NCI-H1930 (cell line): ENCODE results near the gene AK4.
"Not testable (repeated sequence)": the region's sequence is repeated elsewhere in the genome, so short reads cannot be mapped to it uniquely, and the experiment has no call there.

Experiments
- DNase-seq, 2 experiments: peaks; one replicate each; lab custom pipeline; 2025; lab: John Stamatoyannopoulos, UW

AK4 gene

DNA sequence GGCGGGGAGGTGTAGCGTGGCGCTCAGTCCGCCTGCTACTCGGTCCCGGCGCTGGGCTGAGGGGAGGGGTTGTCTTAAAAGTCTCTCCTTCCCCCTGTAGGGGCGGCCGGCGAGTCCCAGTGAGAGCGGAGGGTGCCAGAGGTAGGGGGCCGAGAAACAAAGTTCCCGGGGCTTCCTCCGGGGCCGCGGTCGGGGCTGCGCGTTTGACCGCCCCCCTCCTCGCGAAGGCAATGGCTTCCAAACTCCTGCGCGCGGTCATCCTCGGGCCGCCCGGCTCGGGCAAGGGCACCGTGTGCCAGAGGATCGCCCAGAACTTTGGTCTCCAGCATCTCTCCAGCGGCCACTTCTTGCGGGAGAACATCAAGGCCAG, at the start of gene AK4:
Gene AK4, plus strand, starts transcription at position 26 of the 370 bp plus-strand sequence. Its CDS starts 205 bp downstream, at position 231.
- not testable (repeated sequence) for DNase-seq

DNA sequence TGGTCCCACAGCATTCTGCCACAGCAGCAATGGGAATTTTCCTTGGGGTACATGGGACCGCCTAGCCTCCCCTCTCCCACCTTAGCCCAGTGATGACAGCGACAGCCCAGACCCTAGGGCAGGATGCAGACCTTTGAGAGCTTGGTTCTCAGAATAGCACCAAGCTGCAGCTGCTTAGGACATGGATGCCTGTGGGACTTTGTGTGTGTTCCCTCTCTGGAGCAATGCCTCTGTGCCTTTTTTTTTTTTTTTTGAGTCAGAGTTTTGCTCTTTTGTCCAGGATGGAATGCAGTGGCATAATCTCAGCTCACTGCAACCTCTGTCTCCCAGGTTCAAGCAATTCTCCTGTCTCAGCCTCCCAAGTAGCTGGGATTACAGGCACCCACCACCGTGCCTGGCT, 44.2 kb upstream of the AK4 start:
- no peak for DNase-seq

DNA sequence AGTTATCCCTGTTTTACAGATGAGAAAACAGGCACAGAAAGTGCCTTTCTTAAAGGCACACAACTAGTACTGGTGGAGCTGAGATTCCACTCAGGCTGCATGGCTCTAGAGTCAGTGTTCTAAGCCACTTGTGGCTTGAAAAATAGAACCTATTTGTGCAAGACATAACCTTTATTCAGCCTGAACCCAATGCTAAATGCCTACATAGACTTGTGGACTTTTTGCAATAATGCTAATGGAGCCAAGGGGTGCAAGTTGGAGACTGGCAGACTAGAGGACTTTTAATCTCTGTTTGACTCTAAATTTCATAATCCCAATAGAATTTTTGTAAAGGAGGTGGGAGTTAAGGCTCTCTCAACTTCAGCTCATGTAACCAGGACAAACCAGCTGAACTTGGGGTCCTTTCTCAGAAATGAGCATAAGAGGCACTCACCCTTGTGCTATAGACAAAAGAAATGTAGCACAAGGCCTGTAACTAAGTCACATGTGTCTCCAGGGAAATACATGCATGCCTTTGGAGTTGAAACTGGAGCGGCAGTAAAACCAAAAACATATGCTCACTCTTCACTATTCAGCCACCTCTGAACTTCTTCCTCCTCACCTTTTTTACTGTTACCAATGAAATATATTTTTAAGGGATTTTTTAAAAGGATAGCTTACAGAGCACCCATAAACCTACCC, 43.0 kb upstream of the AK4 start:
- no peak for DNase-seq

DNA sequence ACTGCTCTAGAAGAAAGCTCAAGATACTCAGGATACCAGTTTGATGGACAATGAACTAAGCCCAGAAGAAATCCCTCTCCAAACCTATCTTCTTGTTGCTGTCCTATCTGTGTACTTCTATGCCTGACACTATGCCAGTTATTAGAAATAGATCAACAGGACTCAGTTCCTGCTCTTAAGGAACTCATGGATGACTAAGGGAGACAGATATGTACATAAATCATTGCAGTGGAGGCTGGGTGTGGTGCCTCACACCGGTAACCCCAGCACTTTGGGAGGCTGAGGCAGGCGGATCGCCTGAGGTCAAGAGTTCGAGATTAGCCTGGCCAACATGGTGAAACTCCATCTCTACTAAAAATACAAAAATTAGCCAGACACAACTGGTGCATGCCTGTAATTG, 42.4 kb upstream of the AK4 start:
- no peak for DNase-seq

DNA sequence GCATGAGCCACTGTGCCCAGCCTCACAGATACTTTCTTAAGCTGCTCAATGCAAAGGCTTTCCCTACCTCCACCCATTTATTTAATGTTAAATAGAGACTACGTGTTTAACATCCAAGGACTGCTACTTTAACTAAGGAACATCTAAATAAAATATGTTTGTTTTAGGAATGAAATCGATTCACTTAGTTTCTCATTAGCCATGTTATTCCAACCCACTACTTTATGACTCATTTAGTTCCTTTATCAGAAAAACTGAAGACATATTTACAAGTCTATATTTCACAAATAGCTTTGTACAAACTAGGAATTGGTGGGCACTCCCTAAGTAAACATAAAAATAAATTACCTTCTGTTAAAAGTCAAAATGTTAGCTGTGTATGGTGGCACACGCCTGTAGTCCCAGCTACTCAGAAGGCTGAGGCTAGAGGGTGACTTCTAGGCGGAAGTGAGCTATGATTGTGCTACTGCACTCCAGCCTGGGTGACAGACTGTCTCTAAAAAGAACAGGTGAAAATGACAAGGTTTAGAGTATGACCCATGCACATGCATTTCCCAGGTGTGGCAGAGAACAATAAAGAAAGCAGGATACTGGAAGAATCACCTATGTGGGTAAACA, 39.9 kb upstream of the AK4 start:
- no peak for DNase-seq

DNA sequence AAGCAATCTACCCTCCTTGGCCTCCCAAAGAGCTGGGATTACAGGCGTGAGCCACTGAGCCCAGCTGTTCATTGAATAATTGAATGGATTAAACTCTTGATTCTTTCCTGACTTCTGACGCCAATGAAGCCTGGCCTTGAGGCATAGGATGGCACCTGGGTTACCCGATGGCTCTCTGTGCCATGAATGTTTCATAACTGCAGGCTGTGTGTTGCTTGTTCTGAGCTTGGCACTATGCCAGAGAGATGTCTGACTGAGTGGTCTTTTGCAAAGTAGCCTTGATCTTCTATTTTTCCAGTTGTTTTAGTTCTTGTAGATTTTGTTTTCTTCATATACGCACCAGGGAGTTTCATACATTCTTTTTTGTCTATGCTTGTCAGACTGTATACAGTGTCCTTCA, 38.5 kb upstream of the AK4 start:
- no peak for DNase-seq

DNA sequence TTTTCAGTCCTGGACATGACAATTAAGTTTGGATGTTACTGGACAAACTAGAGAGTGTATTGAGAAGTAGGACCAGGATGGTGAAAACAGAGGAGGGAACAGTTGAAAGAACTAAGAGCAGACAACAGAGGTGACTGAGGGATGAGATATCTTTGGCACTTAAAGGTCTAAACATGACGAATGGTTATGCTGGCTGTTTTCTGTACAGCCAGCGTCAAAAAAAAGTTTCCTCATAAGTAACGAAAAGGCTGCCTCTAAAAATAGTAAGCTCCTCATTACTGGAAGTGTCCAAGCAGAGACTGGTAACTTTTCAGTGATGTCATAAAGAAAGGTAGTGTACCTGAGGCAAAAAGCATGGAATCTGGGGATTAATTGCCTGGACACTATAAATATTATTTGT, 35.2 kb upstream of the AK4 start:
- no peak for DNase-seq

DNA sequence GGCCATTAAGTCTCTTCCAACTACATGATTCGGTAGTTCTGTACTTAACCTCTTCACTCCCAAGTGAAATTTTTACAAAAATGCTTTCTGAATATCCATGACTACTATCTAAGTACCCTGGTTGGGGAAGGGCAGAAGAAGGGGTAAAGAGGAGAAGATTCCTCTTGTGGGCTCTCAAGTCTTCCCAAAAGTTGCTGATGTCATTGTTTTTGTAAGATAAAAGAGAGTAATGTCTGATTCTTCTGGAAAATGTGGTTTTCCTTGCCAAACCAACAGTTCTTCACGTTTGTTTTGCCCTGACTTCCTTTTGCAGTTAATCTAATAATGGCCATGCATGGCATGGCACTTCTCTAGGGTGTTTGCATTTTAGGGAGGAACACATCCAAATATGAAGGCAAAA, 34.7 kb upstream of the AK4 start:
- DNase-seq = no peak

DNA sequence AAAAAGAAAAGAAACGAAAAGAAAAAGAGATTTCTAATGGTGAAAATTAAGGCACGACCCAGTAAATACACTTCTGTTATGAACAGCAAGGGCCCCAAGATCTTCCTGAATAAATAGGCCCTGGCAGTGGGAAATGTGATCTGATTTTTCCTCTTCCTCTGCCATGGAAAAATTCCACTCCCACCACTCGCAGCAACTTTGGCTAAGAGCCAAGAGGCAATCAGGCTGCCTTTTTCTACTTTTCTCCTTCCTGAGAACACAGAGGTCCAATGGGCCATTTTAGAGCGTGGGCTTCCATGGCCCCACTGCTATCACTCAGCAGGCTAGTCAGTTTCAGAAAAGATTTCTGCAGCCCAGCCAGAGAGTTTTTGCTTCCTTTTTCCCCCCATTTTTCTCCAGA, 33.7 kb upstream of the AK4 start:
- no peak for DNase-seq

DNA sequence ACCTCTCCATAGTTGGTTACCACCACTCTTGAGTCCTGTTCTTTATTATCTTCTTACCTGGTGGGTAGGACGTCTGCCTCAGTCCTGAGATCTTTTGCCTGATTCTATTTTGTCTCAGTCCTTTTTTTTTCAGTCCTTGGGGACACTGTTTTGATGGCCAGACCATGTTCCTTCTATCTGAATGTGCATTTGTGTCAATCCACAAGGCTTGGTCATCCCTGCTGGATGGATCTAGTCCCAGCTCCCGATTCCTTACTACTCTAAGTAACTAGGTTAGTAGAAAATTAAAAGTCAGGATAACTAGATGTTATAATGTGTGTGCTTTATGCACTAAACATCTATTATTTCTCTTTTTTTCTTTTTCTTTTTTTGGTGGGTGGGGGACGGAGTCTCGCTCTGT, 28.1 kb upstream of the AK4 start:
- DNase-seq = no peak

DNA sequence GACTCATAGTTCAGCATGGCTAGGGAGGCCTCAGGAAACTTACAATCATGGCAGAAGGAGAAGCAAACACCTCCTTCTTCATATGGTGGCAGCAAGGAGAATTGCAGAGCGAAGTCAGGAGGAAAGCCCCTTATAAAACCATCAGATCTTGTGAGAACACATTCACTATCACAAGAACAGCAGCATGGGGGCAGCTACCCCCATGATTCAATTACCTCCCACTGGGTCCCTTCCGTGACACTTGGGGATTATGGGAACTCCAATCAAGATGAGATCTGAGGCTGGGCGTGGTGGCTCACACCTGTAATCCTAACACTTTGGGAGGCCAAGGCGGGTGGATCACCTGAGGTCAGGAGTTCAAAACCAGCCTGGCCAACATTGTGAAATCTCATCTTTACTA, 18.9 kb upstream of the AK4 start:
- not testable (repeated sequence) for DNase-seq

DNA sequence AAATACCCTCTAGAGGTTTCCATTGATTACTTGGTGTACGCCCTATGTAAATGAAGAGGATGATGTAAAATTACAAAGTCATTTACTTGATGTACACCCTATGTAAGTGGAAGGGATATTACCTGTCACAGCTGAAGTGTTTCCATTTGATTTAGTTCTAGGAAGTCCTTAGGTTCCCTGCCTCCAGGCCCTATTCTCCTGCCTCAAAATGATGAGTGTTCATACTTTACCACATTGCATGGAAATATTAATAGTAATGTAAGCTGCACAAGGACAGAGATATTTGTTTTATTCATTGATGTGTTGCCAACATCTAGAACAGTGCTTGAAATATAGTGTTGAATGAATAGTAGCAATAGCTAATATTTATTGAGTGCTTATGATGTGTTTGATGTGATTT, 9.5 kb upstream of the AK4 start:
- no peak for DNase-seq

DNA sequence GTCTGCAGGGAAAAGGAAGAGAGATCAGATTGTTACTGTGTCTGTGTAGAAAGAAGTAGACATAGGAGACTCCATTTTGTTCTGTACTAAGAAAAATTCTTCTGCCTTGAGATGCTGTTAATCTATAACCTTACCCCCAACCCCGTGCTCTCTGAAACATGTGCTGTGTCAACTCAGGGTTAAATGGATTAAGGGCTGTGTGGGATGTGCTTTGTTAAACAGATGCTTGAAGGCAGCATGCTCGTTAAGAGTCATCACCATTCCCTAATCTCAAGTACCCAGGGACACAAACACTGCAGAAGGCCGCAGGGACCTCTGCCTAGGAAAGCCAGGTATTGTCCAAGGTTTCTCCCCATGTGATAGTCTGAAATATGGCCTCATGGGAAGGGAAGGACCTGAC, 8.2 kb upstream of the AK4 start:
- not testable (repeated sequence) for DNase-seq

DNA sequence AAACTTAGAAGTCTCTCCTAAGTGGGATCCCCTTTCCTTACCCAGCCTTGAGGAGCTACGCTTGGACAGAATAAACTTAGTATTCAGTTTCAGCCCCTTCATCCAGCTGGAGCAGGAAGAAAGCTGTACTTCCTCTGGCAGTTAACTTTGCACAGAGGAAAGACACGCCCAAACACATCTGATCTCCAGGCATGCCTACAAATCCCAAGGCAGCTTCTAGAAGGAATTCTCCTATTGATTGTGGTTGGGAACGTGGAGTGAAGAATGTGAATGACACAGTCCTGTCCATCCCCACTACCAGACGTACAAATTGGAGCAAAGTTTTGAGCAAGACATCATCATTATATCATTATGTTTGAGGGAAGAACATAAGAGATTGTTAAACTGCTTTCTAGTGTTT, 6.6 kb upstream of the AK4 start:
- DNase-seq = no peak

DNA sequence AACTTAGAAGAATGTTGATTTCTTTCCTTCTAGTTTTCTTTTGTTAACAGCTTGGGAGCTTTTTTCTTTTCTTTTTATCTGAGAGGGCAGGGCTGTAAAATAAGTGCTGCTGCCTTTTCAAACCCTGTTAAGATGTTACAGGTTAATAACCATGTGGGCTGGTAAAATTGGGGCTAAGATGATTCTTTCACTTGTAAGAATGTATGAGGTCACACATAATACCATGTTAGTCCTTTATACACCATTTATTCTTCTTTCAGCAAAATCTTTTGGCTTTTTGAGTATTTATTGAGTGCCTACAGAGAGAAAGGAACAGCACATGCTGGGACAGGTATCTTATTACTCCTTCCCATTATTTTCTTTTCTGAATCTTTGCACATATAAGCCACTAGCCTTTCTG, 6.1 kb upstream of the AK4 start:
- DNase-seq = no peak

DNA sequence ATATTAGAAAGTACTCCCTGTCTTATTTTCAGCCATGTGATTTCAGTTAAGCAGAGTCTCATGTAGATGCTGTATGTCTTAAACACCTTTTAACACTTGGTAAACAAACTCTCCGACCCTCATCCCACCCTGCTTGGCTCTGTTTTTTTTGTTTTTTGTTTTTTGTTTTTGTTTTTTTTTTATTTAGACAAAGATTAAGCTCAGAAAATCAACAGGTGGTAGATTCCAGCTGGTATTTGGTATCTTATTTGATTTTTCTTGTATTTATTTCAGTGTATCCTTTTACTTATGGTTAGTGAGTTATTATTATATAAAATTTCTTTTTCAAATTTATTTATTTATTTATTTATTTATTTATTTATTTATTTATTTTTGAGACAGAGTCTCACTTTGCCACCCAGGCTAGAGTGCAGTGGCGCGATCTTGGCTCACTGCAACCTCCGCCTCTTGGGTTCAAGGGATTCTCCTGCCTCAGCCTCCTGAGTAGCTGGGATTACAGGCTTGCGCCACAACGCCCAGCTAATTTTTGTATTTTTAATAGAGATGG, 4.8 kb upstream of the AK4 start:
- not testable (repeated sequence) for DNase-seq

DNA sequence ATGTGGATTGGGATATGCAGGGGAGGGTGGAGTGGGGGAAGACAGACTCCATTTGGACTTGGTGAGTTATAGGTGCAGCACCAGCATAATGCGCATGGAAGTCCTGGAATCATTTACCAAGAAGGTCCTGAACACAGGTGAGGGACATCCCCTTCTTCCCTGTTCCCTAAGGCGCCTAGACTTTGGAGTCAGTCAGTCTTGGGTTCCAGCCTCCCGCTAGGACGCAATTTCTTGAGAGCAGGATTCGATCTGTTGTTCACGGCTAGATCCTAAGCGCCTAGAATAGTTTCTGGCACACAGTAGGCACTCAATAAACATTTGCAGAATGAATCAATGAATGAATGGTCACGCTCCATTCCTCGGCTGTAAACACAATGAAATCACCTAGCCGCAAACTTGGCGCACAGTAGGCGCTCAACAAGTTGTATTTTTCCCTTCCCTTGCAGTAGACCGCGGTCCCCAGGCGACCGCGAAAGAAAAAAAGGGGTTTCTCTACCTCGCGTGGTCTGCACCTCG, 1.0 kb upstream of the AK4 start:
- DNase-seq = no peak

DNA sequence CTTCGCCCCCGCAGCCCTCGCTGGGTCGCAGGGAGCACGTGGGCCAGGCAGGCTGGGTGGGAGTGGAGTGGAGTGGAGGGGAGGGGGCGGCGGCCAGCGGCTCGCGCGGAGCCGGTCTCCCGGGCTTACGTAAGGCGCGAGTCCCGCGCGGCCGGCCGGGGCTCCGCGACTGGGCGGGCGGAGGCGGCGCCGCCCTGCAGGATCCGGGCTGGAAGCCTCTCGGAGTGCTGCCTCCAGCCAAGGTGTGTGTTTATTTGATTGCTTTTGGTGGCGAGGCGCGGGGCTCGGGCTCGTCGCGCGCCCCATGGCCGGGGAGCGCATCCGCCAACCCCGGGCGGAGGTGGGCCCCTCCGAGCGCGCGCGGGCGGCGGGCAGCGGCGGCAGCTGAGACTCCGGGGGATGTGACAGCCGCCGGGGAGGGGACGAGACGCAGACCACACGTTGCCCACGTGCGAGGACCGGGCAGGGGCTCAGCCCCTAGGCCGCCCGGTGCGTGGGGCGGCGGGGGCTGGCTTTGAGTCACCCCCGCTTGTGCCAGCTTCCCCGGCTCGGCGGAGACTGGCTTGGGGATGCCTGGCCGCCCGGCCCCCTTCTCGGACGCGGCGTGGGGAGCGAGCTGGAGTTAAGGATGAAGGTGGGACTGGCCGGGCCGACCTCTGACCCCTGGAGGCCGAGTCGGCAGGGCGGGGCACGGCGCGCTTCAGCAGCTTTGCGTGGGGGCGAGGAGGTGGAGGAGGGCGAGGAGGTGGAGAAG, 402 bp upstream of the AK4 start:
- peak in 1 of 2 experiments; percentile 25 for DNase-seq

DNA sequence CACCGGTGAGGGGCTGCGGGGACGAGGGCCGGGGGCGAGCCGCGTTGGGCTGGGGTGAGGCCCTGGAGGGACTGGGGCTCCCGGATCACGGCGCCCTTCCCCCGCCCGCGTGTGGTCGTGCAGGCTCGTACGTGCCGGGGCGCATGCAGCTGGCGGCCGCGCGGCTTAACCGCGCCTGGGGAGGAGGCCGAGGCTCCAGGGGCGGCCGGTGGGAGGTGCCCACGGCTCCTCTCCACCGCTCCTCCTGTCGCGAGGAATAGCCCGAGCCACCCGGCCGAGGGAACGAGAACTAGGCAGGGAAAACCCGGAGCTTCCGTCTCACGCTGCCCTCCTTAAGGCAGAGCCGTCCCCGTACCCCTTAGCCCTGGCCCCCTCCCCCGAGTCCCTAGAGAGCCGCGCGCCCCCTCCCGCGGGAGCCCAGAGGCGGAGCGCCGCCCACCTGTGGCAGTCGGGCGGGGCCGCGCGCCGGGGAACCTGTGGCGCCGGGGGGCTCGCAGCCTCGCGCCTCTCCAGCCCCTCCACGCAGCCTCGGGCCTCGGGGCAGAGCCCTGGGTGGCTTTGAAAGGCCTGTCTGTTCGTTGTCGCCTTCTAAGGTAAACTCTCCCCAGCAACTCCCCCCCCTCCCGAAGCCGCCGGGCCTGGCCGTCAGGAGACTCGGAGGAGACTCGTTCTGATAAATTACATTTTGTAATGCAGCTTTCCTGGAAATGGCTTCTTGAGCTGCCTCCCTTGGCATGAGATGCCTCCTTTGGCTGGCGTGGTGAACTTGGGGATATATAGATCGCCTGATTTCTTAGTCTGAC, 746 bp downstream of the AK4 start:
- peak in 1 of 2 experiments; percentile 31 for DNase-seq

DNA sequence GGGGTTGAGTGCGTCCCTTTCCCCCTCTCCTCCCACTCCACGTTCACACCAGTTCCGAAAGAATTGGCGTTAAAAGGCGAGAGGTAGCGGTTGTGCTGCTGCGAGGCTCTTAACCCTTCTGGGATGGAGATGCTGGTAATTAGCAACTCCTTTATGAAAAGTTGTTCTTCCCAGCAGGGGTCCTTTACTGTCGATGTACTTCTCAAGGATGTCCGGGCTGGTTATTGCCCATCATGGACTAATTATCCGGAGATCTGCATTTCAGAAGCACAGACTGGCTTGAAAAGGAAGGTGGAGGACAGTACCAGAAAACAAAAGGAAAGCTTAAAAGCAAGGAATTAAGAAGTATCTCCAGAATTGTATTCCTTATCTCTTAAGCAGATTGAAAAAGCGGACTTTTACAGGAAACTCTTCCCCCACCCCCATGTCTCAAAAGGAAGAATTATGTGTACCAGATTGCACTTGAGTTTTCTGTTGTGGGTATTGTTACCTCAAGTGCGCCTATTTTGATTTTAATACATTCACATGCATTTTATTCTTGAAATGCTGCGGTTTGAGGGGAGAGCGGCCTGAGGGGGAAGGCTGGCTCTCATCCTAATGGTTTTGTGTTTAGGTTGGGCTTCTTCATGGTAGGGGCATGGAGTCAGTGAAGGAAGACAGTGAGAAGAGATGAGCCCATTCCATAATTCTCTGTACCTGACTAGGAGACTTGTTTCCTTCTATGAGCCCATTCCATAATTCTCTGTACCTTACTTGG, 1.5 kb downstream of the AK4 start:
- no peak for DNase-seq

DNA sequence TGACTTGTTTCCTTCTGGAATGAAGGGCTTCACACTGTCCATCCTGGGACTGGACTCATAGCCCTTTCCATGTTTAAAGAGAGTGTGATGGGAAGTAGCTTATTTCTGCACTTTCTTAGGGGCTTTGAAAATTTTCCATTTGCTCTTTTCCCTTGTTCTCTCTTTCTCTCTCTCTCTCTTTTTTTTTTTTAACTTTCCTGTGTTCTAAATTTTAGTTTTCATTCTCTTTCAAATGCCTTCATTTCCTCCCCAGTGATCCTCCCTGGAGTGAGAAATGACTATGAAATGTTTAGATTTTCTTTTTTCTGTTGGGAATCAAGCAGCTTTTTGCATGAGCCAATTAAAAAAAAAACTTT, 2.1 kb downstream of the AK4 start:
- no peak for DNase-seq
